Superior temporal gyrus (tissue), 1 donor: ENCODE results near the gene NEDD4L.
"Not testable (repeated sequence)": the region's sequence is repeated elsewhere in the genome, so short reads cannot be mapped to it uniquely, and the experiment has no call there.

Experiments used
- DNase-seq: peaks from one replicate; pipeline ENCODE4 v3.0.0-alpha.2; 2016; ENCODE audit errors: extremely low spot score

NEDD4L gene

DNA sequence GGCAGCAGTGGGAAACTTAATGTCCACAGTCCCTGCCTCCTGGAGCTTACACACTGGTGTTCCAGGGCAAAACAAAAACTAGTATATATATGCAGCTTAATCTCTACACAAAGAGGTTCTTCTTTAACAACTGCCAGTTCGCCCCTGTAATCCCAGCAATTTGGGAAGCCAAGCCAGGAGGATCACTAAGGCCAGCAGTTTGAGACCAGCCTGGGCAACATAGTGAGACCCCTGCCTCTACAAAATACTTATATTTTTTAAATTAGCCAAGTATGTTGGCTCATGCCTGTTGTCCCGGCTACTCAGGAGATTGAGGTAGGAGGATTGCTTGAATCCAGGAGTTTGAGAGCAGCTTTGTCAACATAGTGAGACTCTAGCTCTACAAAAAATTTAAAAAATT, 17.2 kb upstream of the NEDD4L start:
- no peak for DNase-seq

DNA sequence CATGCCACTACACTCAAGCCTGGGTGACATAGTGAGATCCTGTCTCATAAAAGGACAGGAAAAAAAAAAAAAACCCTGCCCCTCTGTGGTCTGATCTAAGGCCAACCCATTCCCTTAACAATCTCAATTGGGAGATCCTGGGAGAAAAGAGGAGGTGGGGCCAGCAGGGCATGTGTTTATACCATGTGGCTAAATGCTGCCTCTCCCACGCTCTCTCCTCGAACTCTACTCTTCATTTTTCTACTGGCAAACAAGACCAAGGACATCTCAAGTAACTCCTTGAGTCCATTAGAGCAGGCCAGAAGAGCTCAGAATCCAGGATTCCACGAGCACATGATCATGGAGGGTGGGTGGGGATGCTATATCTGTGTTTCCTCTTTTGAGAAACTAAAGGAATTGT, 16.7 kb upstream of the NEDD4L start:
- no peak for DNase-seq

DNA sequence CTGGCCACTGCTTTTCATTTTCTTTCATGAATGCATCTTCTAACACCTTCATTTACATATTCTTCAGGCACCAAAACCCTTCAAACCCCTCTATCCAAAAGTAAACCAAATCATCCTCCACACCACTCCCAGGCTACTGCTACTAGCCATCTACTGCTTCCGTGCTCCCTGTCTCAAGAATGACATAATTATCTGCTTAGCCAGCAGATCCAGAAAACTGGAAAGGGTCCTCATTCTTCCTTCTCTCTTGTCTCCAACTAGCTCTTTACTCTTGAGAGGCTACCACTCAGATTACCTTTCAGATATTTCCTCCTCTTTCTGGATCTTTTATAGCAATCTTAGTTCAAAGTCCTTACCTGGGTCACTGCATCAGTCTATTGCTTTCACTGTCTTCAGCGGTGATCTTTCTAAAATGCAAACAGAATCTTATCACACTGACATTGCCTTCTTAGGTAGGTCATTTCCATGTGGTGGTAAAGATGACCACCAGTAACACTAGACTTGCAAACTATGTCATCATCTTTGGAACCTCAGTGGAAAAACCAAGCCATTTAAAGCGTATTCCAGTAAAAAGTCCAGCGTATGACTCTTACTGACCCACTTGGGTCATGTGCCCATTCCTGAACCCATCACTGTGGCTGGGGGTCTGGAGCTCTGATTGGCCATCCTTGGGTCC, 15.8 kb upstream of the NEDD4L start:
- DNase-seq, result no peak

DNA sequence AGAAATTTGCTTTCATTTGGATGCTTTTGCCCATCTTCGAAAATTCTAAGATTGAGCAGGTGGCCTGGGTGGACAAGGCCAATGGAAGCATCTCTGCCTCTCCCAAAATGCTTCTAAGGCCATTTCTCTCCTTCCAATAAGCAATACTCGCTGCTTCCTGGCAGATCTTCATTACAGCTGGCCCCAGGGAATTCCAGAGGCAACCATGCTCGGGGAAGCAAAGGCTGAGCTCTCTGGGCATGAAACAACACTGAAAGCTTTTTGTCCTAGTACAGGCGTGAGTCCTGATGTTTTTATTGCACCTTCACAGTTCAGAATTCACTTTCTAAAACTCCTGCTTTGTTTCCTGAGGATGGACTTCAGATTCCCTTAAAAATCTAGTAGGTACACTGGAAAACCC, 11.8 kb upstream of the NEDD4L start:
- no peak for DNase-seq

DNA sequence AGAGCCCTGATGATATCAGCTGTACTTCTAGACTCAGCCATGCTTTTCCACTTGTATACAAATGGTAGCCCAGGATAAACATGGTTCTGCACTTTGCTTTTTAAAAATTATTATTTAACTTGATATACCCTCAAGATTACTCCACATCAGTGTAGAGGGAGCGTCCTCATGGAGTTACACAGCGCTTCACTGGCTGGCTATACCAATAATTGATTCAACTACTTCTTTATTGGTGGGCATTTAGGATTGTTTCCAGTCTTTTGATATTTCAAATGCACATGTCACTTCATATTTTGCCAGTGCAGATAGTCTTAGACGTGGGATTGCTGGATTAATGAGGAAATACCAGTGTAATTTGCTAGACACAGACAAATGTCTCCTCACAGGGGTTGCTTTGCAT, 10.8 kb upstream of the NEDD4L start:
- DNase-seq, result no peak

DNA sequence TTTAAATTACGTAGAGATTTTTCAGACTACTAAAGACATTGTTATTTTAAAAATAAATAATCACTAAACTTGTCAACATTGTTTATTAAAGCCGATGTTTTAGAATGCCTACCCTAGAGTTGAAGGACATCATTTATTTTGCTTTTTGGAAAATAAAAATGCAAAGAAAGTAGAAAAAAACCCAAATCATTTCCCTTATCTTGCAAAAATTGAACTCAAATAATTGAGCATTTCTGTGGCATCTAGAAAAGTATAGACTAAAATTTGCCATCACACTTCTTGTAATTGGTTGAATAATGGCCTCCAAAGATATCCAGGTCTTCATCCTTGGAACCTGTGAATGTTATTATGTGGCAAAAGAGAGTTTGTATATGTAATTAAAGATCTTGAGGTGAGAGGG, 9.7 kb upstream of the NEDD4L start:
- DNase-seq, result no peak

DNA sequence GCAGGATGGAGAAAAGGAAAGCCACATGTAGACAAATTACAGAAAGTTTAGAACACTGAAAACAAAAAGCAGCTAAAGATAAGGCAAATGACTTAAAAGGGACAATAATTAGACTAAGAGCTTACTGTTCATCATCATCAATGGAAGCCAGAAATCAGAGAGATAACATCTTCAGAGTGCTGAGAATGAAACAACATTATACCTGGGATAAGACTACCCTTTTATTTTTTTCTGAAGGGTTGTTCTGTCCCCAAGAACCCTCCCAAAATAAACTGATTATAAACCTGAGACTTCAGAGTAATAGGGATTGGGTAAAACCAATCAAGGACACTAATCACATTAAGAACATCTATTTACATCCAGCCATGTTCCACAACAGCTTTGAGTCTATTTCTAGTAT, 6.9 kb upstream of the NEDD4L start:
- no peak for DNase-seq

DNA sequence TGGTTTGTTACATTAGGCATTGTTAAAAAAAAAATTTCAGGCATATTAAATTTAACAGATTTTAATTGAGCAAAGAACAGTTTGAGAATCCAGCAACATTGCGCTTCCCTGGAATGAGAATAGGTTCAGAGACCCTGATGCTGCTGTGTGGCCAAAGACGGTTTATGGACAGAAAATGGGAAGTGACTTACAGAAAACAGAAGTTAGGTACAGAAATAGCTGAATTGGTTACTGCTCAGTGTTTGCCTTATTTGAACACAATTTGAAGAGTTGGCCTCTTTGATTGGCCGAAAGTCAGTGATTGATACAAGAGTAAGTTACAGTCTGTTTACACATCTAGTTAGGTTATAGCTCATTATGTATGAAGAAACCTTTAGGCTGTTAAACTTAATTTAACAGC, 6.0 kb upstream of the NEDD4L start:
- DNase-seq, result no peak

DNA sequence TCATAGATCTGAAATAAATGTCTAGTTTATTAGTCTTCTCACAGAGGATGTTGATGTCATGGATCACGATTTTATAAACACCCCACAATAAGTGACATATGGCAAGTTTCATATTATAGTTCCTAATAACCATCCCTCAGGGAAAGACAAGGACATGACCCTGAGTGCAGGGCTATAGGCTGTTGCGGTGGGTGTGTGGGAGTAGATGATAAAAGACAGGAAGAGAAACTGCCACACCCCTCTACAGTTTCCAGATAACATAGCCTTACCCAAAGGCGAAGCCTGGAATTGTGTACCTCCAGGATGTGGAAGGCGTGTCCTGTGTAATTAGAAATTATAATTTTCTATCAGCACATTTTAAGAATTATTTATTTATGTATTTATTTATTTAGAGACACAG, 2.4 kb upstream of the NEDD4L start:
- no peak for DNase-seq

DNA sequence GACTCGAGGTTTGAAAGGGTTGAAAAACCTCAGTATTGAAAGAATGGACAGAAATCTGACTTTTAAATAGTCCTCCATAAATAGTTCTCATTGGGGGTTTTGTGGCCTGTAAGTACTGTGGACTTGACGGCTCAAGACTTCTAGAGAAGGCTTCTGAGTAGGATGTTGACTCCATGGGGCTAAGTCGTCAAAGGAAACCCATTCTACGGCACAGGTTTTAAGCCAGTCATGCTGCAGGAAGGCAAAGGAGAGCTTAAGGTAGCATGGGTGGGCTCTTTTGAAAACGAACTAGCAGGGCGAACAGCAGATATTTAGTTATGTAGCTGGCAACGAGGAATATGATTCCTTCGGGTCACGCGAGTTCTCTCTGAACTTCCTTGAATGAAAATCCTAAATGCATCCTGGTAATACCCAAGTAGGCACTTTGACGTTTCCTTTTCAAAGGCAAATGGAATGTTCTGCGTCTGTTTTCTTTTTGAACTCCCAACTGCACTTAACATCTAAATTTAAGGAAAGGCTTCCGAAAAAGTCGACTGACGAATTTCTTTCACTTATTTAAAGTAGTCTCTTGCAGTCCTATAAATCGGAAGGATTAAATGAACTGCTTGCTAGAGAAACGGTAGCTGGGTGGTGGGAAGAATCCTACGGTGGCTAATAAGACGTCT, 1.1 kb upstream of the NEDD4L start:
- no peak for DNase-seq

DNA sequence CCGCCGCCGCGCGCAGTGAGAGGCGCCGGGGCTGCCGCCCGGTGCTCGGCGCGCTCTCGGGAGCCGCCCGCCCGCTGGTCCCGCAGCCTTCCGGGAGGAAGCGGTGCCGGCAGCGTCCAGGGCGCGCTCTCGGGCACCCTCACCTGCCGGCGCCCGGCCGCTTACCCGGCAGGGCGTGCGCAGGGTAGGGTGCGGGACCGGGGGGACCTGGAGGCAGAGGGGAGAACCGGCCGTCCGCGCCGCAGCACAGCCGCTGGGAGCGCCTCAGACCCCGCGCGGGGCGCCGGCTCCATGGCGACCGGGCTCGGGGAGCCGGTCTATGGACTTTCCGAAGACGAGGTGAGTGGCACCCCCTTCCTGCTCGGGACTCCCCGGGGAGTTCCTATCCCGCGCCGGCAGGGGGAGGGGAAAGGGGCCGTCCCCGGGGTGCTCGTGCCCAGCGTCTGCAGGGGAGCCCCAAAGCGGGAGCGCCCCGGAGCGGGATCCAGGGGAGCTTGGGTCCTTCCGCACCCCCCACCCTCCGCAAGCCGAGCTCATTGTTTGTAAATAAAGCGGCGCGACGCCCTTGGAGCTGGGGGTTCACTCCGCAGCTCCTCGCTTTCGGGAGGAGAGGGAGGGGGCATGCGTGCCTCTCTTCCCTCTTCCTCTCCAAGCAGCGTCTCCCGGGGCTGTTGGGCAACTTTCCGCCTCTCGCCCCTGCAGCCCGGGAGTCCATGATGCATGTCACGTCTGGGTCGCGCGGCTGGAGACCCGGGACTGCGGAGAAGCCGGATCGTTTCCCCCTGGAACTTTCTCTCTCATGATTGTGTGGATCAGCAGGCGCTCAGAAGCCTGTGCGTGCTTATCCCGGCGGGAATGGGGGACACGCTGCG, 580 bp downstream of the NEDD4L start:
- DNase-seq, result no peak

DNA sequence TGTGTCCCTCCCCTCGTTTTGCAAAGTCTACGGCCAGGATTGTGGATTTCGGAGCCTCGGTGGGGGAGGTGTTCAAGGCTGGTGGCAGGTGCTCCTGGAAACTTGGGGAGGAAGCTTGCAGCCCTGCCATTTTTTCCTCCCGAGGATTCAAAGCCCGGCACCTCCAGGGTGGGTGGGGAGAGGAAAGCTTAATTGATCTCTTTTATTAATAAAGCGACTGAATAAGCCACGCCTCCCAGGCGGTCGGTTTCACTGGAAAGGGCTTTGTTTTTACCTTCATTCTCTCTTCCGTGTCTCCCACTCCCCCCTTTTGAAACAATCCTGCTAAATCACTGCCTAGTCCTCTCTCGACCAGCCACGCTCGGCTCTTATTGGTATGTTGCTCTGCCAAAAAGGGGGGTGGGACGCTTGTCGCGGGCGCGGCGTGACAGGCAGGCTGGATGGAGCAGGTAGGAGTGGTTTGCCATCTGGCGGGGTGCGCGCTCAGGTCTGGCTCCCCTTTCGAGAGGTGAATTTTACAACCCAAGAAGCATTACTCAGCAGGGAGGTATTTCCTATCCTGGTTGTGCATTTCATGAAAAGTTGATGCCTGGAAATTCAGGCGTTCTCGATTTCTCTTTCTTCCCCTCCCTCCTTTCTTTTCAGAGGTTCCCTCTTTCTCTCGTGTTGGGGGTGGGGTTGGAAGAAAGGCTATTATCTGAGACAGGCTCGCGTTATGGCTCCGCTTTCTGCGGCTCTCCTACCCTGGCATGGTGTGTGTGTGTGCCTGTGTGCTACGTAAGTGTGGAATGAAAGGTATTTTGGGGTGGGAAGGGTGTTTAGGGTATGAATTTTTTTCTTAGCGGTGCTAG, 1.4 kb downstream of the NEDD4L start:
- DNase-seq, result peak; percentile 56

DNA sequence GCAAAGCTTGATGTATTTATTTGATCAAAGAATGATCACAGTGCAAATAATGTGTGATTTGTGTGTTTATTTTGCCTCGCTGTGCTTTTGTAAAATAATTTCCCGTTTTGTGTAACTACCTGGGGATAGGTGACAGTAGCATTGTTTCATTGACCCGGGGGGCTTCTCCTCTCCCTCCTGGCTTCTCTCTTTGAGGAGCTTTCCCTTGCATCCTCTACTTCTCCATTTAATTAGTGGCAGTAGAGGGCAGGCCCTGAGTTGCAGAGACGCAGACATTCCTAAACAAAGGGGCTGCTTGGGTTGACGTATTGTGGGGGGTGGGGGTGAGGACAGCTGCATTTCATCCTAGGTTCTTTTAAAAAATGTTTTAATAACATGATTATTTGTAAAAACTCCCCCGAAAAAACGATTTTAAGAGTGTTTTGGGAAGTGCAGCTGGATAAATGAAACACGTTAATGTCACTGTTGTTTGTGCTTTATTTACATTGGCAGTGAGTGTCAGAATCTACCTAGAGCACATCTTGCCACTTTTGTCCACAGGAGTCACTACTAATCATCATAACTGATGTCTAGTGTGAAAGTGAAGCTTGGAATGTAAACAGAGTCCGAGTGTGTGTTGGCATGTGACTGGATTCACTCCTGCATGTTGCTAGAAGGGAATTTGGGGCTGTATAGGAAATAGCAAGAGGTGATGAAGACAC, 2.2 kb downstream of the NEDD4L start:
- peak; percentile 73 for DNase-seq

DNA sequence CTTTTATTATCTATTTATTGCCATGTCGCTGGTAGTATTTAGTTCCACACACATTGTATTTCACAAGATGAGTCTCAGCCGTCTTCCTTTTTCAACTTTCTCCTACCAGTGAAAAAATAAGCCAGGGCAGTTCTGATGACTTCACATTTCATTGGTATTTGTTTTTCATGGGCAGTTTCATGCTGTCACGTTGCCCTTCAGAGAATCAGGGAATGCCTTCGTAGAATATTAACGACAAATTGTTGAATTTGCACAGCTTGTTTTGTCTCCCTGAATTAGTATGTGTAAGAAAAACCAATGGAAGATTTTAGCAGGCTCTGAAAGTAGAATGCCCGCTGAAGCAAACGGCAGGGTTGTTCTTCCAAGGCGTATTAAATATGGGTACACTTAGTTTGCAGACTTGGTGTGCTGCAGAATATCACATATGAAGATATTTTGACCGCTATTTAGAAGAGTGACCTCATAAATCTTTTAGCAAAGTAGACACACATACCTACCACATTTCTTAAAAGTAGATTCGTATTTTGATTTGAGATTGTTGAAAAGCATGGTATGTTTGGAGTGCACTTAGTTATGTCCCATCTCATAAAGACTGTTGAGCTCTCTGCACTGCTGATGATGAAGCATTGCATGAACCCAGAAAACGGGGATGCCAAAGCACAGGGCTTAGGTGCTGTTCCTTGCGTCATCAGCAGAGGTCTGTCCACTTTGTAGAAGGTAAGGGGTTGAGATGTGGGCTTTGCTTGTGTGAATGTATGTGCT, 2.9 kb downstream of the NEDD4L start:
- DNase-seq, result peak; percentile 66

DNA sequence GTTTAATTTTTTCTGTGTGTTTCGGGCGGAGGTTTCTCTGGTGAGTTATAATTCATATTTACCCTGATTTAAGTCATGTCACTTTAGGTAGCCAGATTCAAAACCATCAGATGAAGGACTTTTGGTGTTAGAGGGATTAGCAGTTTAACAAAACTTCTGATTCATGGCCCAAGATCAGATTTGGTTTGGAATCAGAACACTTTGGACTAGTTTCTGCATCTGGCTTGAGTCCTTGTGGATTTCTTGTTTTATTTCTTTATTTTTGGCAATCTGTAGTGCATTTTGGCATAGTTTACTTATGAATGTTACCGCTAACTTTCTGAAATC, 3.5 kb downstream of the NEDD4L start:
- DNase-seq, result no peak

DNA sequence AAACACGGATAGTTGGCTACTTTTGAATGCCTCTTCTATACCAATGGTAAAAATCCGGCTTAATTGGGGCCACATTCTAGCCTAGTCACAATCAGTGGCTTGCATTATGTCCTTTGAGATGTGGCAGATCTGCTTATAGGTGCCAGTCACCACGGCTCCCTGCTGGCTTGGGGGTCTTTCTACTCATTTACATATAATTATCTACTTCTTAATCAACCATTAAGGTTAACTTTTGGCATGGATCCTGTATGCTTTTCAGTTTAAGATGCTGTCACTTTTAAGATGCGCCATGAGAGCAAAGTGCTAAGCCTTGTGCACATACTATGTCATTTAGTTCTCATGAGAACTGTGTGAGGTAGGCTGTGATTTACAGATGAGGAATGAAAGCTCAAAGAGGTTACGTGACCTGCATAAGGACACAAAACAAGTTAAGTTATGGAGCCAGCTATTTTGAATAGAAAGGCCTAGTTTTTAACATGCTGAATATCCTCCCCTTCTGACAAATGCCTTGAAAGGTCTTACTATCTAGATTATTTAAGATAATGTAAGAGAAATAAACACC, 4.1 kb downstream of the NEDD4L start:
- DNase-seq, result no peak

DNA sequence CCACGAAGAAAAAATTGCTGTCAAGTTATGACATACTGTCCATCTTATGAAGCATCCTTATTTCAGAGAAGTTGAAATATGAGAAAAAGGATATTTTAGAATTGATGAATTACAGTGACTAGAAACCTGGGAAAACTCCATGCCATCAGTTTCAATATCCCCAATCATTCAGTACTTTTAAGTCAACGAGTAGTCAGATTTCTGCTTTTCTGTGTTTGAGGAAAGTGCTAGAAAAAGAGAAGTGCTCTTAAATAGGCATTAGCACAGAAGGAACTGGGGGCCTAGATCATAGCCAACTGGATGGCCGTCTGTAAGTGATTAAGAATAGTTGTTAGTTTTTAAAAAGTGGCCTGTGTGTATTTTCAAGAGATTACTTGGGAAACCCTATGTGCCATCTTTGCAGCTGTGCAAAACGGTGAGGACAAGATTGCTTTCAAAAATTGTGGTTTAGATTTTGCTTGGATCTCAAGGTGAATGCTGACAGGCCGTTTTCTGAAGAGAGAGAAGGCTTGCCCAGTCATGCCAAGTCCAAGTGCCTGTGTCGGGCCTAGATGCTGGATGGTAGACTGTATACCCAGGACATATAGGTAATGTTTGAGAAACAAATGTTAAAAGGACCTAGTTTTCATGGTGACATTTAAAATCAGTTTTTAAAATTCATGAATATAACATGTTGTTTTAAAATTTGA, 5.1 kb downstream of the NEDD4L start:
- no peak for DNase-seq

DNA sequence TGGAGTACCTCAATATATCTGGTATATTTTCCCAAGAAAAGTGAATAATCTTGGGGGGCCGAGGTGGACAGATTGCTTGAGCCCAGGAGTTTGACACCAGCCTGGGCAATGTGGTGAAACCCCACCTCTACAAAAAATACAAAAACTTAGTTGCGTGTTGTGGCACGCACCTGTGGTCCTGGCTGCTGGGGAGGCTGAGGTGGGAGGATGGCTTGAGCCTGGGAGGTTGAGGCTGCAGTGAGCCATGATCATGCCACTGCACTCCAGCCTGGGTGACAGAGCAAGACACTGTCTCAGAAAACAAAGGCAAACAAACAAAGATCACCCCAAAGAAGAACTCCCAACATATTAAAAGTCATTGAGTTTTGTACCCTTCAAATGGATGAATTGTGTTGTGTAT, 6.9 kb downstream of the NEDD4L start:
- not testable (repeated sequence) for DNase-seq

DNA sequence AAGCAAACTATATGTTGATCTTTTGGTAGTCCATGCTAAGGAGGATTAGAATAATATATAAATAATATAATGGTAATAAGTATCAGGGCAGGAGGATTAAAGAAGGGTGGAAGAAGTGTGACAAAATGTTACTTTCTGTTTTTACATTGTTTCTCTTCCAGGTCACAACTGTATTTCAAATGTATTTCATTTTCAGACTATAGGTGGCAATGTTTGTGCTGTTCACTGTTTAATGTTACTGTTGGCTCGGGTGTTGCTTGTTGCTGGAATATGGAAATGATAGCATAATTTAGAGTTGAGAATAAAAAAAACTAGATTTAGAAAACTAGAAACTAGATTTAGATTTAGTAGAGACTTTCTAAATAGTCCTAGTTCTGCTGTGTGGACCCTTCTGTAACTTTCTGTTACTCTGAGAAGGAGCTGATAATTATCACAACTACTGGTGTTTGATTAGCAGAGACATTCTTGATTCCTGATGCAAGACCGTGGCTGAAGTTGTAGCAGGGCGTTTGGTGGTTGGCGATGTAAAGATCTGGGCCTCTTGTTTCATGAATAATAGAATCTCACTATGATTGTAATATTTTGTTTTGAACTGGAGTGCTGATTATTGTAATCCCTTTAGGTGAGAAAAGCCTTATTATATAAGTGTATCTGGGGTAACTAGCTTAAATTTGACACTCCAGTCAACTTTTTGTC, 7.9 kb downstream of the NEDD4L start:
- peak; percentile 73 for DNase-seq
